Memory B cell (primary cell): ENCODE data around the gene OR5M3.

Experiments used
- ATAC-seq: fragments of 150-1000 bp; cut with Tn5 transposase; 2 replicates; pipeline ENCODE4 v1.10.0; 2021; ENCODE audit warnings: low read depth, mild to moderate bottlenecking, moderate library complexity
- DNase-seq, 2 donors: peaks; one replicate each; pipeline ENCODE4 v3.0.0; 2022; ENCODE audit warnings: low spot score in 2 of 2
- H3K27ac Mint-ChIP-seq: one replicate; pipeline ENCODE4 v1.8.0; 2022; ENCODE audit warnings: mild to moderate bottlenecking, moderate library complexity, mixed read lengths
- H3K27me3 Mint-ChIP-seq: one replicate; pipeline ENCODE4 v1.8.0; 2022; ENCODE audit warnings: mixed read lengths
- H3K36me3 Mint-ChIP-seq: one replicate; pipeline ENCODE4 v1.8.0; 2022; ENCODE audit warnings: mild to moderate bottlenecking, mixed read lengths
- H3K4me1 Mint-ChIP-seq: one replicate; pipeline ENCODE4 v1.8.0; 2022; ENCODE audit warnings: mixed read lengths
- H3K4me3 Mint-ChIP-seq: one replicate; pipeline ENCODE4 v1.8.0; 2022; ENCODE audit warnings: mild to moderate bottlenecking, moderate library complexity, mixed read lengths
- H3K9me3 Mint-ChIP-seq: one replicate; pipeline ENCODE4 v1.8.0; 2022; ENCODE audit warnings: mixed read lengths

OR5M3 gene

GRCh38 chr11:56473252-56473651 lies at the start of gene OR5M3:
TSS of gene OR5M3 (minus strand) at chr11:56473352. CDS start at chr11:56470497, 2,855 bp downstream.
- H3K9me3 Mint-ChIP-seq, result no peaks in the 10 kb centered on the region
- no peak within 1 kb of the TSS for H3K27ac Mint-ChIP-seq
- no peaks in the 10 kb centered on the region for H3K36me3 Mint-ChIP-seq
- DNase-seq (no peak), ATAC-seq (no peak)
- H3K27me3 Mint-ChIP-seq, result no peaks in the 10 kb centered on the region
- H3K4me1 Mint-ChIP-seq, result no peaks in the 10 kb centered on the region
- no peak within 1 kb of the TSS for H3K4me3 Mint-ChIP-seq

DNA sequence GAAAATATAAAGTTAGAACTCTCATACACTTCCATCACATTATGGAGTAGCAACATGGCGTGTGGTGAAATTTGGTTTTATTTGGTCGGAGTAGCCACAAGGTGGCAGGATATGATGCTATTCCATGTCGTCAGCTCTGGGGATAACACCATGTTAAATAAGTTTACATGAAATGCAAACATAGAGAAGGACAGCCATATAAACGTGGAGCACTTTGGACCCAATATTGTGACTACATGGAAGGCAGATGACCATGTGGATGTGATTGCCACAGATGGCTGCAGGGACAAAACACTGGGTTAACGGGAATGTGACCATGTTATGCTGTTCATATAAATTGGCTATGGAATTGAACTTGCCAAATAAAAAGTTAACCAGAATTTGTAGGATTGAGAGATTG lies 48.9 kb upstream of the OR5M3 start:
- no peaks in the 10 kb centered on the region for H3K27me3 Mint-ChIP-seq
- no peak overlapping the region for H3K27ac Mint-ChIP-seq
- no peak for ATAC-seq
- no peak for DNase-seq
- no peaks in the 10 kb centered on the region for H3K4me1 Mint-ChIP-seq
- no peak overlapping the region for H3K4me3 Mint-ChIP-seq
- no peaks in the 10 kb centered on the region for H3K36me3 Mint-ChIP-seq
- peaks cover 8% of the 10 kb centered on the region for H3K9me3 Mint-ChIP-seq

GRCh38 chr11:56513280-56513679 lies 40.1 kb upstream of the OR5M3 start:
- Mint-ChIP-seq H3K27ac (no peak overlapping the region), H3K36me3 (no peaks in the 10 kb centered on the region), H3K9me3 (peaks cover 16% of the 10 kb centered on the region), H3K4me1 (no peaks in the 10 kb centered on the region), H3K27me3 (no peaks in the 10 kb centered on the region), H3K4me3 (no peak overlapping the region)
- DNase-seq (no peak), ATAC-seq (no peak)

DNA sequence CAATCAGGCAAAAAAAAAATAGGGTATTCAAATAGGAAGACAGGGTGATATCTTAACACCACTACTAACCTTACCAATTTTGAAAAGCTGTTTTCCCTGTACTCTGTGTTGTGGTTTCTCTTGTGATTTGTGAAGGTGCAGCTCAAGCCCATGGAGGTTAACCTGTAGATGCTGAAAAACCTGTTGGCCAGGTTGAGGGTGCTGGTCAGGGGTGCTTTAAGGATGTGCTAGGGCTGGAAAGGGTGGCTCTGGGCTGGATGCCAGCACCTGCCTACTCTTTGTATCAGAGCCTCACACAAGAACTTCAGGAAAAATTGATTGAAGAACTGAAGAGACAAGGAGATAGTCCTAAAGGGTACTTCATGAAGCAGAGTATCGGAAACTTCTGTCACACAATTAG lies 36.3 kb upstream of the OR5M3 start:
- DNase-seq (no peak), ATAC-seq (no peak)
- Mint-ChIP-seq H3K36me3 (no peaks in the 10 kb centered on the region), H3K27ac (no peak overlapping the region), H3K4me1 (no peaks in the 10 kb centered on the region), H3K27me3 (no peaks in the 10 kb centered on the region), H3K9me3 (peaks cover 15% of the 10 kb centered on the region), H3K4me3 (no peak overlapping the region)

DNA sequence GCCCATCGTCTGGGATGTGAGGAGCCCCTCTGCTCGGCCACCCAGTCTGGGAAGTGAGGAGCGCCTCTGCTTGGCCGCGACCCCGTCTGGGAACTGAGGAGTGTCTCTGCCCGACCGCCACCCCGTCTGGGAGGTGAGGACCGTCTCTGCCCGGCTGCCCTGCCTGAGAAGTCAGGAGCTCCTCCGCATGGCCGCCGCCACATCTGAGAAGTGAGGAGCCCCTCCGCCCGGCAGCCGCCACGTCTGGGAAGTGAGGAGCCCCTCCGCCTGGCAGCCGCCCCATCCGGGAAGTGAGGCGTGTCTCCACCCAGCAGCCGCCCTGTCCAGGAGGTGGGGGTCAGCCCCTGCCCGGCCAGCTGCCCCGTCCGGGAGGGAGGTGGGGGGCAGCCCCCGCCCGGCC lies 23.9 kb upstream of the OR5M3 start:
- H3K27me3 Mint-ChIP-seq, result no peaks in the 10 kb centered on the region
- no peaks in the 10 kb centered on the region for H3K36me3 Mint-ChIP-seq
- ATAC-seq, result no peak
- no peak overlapping the region for H3K27ac Mint-ChIP-seq
- H3K9me3 Mint-ChIP-seq, result peaks cover 6% of the 10 kb centered on the region
- H3K4me3 Mint-ChIP-seq, result no peak overlapping the region
- H3K4me1 Mint-ChIP-seq, result no peaks in the 10 kb centered on the region
- DNase-seq, result no peak

DNA sequence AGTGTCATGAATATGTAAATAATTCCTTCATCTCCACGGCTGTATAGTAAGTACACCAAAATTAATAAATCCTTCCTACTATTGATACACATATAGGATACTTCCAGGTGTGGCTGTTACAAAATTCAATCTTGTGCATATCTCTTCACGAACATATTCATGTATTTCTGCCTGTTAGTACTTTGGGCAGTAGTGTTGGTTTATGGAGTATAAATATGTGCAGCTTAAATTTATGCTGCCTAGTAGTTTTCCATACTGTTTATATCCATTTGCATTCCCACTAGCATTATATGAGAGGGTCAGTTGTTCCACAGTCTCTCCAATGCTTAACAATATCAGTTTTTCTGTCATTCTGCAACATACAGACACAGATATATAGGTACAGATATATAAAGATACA lies 22.0 kb upstream of the OR5M3 start:
- Mint-ChIP-seq H3K9me3 (peaks cover 5% of the 10 kb centered on the region), H3K4me3 (no peak overlapping the region), H3K4me1 (no peaks in the 10 kb centered on the region), H3K27ac (no peak overlapping the region), H3K36me3 (no peaks in the 10 kb centered on the region), H3K27me3 (no peaks in the 10 kb centered on the region)
- ATAC-seq (no peak), DNase-seq (no peak)

DNA sequence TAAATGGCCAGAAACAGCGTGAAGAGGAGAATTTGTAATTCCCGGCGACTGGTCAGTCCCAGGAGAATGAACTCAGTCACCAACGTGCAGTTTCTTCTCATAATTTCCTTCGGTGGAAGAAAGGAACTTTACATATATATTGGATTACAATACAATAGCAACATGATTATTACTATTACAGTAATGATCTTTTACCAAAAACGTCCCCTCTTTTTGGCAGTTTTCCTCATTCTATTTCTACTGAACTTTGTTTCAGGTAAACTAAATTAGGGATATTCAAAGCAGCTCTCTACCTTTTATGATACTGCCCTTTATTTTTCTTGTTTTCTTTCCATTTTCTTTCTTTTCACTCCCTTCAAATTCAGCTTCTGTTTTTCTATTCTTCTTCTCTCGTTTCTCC lies 18.1 kb upstream of the OR5M3 start, which contains the start of gene OR5M8:
Gene OR5M8 (minus strand): TSS at position 101 of the 400 bp plus-strand sequence. CDS start 0 bp downstream, at position 101.
- Mint-ChIP-seq H3K4me1 (no peaks in the 10 kb centered on the region), H3K27me3 (no peaks in the 10 kb centered on the region), H3K9me3 (peaks cover 7% of the 10 kb centered on the region), H3K4me3 (no peak within 1 kb of the TSS), H3K27ac (no peak within 1 kb of the TSS), H3K36me3 (no peaks in the 10 kb centered on the region)
- no peak for DNase-seq
- no peak for ATAC-seq

- DNase-seq (no peak), ATAC-seq (no peak)
- H3K4me3 Mint-ChIP-seq, result no peak overlapping the region
- no peak overlapping the region for H3K27ac Mint-ChIP-seq
- no peaks in the 10 kb centered on the region for H3K36me3 Mint-ChIP-seq
- H3K4me1 Mint-ChIP-seq, result no peaks in the 10 kb centered on the region
- no peaks in the 10 kb centered on the region for H3K27me3 Mint-ChIP-seq
- peaks cover 8% of the 10 kb centered on the region for H3K9me3 Mint-ChIP-seq
Measured at GRCh38 chr11:56486801-56487200, 13.6 kb upstream of the OR5M3 start.

GRCh38 chr11:56474729-56475235 lies 1.6 kb upstream of the OR5M3 start:
- Mint-ChIP-seq H3K27ac (no peak overlapping the region), H3K4me1 (no peaks in the 10 kb centered on the region)
- no peak for ATAC-seq

GRCh38 chr11:56457076-56457475 lies 16.1 kb downstream of the OR5M3 start:
- ATAC-seq, result no peak
- DNase-seq, result no peak
- H3K4me3 Mint-ChIP-seq, result no peak overlapping the region
- no peaks in the 10 kb centered on the region for H3K36me3 Mint-ChIP-seq
- no peaks in the 10 kb centered on the region for H3K27me3 Mint-ChIP-seq
- peaks cover 2% of the 10 kb centered on the region for H3K9me3 Mint-ChIP-seq
- H3K27ac Mint-ChIP-seq, result no peak overlapping the region
- no peaks in the 10 kb centered on the region for H3K4me1 Mint-ChIP-seq

More at GRCh38 chr11:56474729-56475235, 1.6 kb upstream of the OR5M3 start:
- H3K36me3 Mint-ChIP-seq, result no peaks in the 10 kb centered on the region
- H3K27me3 Mint-ChIP-seq, result no peaks in the 10 kb centered on the region
- no peak overlapping the region for H3K4me3 Mint-ChIP-seq
- no peak for DNase-seq
- H3K9me3 Mint-ChIP-seq, result peaks cover 5% of the 10 kb centered on the region

GRCh38 chr11:56453521-56453920 lies 19.6 kb downstream of the OR5M3 start:
- DNase-seq (no peak), ATAC-seq (no peak)
- H3K27me3 Mint-ChIP-seq, result no peaks in the 10 kb centered on the region
- no peak overlapping the region for H3K4me3 Mint-ChIP-seq
- H3K27ac Mint-ChIP-seq, result no peak overlapping the region
- H3K9me3 Mint-ChIP-seq, result peaks cover 2% of the 10 kb centered on the region
- H3K4me1 Mint-ChIP-seq, result no peaks in the 10 kb centered on the region
- no peaks in the 10 kb centered on the region for H3K36me3 Mint-ChIP-seq
